GM18870 (cell line): ENCODE measurements around the gene PARD3B.
A peak's percentile ranks its signal among the peaks of the same experiment; 100 is the strongest.

Source experiments
- ATAC-seq: cut with Tn5 transposase; IDR thresholded peaks from one replicate; pipeline ENCODE4 v1.9.1; 2021; ENCODE audit warnings: moderate library complexity; ENCODE audit not compliant: unreplicated experiment

Gene PARD3B

DNA sequence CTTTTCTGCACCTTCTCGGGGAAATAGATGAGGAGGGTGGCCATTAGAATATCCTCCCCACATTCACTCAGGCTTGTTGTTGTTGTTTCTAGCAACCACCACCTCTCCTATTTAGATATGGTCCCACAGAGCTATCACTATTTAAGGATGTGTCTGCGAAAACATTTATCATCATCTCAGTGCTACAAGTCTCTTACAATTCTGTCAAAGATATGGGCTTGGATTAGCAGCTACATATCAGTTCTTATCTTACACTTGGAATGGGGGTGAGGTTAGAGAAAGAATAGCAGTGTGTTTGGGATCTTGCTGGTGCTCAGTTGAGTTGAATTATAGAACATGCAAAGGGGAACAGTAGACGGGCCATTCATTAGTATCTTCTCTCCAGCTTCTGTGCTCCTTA is 546.1 kb downstream of the PARD3B start:
- ATAC-seq: no peak

DNA sequence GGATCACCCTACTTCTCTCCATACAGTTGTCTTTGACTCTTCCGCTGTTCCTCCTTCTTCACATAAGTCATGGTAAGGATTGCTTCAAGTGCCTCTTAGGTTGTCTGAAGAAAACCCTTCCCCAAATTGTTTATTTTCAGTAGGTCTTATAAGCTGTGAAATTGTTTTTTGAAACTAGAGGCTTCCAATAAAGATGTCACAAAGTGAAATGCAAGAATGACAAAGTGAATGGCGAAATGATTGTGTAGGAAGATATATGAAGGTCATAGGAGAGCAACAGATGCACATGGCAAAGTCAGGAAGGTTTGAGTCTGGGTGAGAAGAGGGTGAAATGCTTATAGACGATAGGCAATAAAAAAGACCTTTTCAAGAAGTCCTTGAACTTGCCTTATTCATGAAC is 548.8 kb downstream of the PARD3B start:
- ATAC-seq: no peak

DNA sequence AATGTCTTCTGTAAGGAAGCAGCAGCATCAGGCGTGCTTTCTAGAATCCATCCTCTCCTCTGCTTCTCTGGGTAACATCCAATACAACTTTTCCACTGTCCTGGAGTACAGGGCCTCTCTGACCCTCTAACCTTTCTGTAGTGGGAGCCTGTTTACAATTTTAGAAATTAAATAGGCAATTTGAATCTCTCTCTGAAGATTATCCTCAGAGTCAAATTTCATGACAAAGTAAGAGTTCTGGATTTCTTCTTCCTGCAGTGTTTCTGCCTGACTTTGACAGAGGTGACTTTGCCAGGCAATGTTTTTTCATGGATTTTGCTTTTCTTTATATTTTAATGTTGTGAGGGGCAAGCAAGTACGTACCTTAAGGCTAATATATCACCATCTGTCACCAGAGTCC is 558.4 kb downstream of the PARD3B start:
- ATAC-seq: no peak

DNA sequence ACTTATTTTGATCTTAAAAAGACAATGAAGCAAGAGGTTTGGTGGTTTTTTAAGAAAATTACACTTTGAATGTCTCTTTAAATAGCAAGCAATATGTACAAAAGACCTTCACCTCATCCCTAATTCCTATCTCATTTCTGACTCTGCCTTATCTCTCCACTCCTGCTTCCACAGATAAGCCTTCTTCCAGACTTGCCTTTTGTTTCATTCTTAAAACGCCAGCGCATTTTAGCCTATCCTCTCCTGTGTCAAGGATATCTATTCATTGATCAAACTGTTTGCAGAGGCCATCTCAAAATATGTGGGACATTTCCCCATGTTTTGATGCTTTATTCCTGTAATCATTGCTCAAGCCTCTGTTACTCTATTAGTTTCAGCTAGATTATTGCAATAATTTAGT is 562.5 kb downstream of the PARD3B start:
- ATAC-seq: no peak

DNA sequence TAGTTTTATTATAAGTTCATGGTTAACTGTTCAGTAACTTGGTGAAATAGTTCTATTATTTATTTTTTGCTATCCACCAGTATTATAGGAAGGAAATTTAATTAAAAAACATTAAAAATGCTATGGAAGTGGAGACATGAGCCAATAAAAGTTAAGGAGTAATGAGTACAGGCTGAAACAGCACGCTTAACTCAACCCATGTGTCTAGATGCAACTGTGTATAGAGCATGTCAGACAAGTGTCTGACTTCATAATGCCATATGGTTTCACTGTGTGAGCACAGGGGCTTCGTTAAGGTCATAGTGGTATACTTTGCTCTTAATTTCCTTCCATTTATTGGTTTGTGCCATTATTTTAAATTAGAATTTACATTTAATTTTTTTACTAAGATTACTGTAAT is 570.2 kb downstream of the PARD3B start:
- ATAC-seq: no peak

DNA sequence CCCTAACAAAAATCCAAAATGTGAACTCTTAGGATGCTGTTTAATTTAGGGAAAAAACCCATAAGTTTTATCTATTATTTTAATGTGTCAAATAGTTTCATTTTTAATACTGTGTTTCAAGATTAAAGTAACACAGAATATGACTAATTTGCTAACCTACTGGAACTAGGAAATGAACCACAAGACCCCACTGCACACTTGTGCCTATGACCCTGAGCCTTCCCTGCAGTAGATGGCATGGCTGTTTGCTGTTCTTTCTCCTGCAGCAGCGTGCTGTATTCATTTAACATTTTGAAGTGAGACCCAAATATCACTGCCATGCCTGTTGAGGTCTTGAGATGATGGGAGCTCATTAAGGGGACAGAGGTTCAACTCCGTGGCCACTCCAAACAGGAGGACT is 571.9 kb downstream of the PARD3B start:
- no peak for ATAC-seq

DNA sequence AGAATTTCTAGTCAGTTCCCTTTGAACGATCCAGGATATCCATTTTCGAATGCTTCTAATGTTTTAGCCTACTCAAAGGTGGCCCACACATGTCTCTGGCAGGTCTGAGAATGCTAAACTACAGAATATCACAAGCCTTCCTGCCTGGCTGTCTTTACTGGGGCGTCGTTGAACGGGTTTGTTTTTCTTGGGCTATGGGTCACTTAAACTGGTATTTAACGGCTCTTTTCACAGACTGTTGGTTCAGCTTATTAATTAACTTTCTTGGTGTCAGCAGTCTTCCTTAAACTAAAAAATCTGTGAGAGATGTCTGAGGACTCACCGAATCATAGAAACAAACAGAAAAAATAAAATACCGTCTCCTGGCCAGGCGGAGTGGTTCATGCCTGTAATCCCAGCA is 573.9 kb downstream of the PARD3B start:
- no peak for ATAC-seq

DNA sequence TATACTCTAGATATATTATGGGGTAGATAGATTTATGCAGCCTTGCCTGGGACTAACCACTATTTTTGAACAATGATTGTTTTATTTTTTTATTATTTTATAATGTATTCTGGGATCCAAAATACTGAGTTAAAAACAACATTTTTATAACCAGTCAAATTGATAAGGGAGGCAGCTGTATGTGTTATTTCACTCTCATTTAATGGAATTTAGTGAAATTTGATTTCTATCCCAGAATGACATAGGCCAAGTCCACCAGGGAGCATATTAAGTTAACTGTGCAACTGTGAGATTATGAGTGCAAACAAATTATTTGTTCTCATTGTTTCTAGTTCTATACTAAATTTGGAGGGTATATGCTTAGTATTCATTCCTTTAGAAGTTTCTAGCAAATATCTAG is 583.5 kb downstream of the PARD3B start:
- ATAC-seq: no peak

DNA sequence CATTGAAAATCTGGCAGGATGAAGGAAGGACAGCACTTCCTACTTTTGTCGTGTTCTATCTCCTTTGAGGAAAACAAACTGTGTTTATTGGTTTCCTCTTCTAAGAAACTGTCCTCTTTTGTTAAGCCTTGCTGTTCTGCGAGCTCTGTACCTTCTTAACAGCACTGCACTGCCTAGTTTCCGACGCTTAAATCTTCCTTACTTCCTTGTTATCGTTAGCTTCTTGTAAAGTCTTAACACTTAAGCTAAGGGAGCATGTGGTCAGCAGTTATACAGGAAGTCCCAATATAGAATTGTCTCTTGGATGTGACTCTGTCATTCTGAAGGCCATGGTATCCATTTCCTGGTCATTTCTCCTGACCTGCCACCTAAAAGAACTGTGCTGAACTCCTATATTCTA is 584.3 kb downstream of the PARD3B start:
- ATAC-seq: no peak

DNA sequence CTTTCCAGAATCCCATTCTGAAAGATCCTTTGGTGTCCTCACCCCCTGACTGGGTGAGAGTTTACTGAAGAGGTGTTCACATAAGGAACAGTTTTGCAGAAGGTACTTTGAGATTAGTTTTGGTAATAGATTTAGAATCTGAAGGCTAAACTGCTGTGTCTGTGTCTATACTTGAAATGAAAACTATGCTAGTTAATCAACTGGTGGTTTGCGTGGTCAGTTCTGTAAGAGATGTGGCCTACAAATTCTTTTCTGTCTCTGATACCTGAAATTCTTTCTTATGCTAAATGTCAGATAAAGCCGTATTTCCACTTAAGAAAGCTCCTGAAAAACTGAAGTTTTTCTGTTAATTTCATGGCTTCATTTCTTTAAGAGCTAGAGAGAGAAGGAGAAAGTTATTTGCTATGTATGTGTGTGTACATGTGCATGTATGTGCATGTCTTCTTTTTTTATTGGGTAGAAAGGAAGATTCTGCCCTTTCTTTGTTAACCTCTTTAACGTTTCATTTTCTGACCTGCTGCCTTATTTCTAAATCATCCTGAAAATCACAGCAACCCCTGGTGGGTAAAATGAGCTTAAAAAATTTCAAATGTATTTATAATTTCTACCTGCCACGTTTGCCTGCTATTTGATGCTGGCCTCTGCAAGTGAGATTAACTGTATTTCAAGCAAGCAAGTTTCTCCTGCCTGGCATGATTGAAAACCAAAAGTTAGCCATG is 585.0 kb downstream of the PARD3B start:
- no peak for ATAC-seq

DNA sequence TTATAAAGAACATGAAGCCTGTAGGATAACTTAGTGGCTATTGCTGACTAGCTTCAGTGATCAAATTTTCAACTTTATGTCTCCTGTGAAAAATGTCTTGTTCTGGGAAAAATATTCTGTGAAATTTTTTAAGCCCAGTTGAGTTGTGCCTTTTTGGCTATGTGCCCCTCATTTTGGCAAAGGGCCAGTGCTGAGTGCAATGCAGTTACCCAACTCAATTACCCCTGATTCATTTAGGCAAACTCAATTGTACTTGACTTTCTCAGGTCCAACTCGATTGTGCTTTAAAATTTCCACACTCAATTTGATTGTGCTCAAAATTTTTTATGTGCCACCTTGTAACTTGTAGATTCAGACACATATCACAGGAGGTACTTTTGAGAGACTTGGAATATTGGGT is 588.3 kb downstream of the PARD3B start:
- no peak for ATAC-seq

DNA sequence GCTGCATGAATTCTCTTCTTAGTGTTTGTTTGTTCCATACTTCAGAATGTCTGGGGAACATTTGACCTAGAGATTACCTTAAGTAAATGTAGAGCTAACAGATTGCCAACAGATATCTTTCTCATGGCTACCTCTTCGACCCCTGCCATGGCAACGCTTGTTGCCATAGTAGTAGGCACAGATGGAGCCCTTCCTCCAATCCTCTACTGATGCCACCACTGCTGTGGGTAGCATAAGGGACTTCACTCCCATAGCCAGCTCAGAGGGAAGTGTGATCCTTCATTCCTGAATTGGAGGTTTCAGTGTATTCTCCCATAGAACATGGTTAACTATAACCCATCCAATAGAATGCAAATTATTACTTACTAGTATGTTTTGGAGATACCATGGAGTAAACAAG is 593.5 kb downstream of the PARD3B start:
- ATAC-seq: no peak

DNA sequence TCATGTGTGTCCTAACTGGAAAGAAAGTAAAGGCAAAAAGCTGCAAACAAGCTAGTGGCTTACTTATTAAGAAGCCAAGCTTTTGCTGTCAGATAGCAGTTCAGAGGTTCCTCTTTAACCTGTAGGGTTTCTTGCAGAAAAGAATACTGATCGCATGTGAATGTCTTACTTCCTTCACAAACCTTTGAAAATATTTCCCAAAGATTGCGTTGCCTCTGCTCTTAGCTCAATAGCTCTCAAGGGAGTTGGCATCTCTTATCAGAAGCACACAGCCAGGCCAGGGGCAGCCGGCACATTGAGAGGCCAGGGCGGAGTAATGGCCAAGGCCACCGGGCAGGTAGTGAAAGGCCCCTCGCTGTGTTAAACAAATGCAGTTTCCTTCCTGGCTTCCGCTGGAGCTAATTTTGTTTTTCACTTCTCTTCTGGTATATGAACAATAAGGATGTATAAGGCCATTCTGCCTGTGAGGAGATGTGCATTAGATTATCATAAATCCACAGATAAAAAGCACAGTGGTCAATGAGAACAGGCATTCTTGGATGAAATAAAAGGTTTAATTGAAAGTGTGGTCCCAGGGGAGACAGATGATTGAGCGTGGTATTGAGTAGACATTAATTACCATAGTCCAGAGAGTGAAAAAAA is 594.7 kb downstream of the PARD3B start:
- peak; percentile 42 for ATAC-seq

DNA sequence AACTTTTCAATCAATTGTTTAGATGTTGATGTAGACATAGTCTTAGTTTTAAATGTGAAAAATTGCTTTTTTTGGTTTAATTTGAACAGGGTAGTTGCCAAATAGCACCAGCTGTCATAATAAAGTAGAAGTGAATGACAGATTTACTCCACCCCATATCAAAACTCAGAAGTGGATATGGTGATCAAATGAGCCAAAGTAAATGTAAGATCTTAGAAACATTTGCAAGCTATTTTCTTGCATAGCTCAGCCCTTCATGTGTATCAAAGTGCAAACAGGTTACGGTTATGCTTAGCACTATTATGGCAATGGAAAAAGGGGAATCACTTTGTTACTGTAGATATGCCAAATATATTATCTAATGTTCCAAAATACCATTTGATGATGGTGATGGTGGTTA is 596.1 kb downstream of the PARD3B start:
- no peak for ATAC-seq

DNA sequence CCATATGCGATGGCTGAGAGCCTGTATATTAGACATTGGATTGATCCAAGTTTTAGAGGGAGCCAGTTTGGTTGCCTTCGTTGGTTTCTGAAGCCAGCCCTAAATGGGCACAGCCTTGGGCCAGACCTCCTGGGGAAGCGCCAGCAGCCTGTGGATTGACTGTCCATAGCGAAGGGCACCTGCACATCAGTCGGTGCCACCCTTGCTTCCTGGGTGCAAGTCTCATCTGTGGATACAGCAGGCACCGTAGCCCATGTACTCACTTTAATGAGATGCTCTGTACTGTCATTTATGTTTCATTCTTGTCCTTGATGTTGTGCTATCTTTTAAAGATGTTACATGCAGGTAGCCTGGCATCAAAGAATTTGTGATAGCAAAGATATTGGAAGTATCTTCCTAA is 600.6 kb downstream of the PARD3B start:
- ATAC-seq: no peak

DNA sequence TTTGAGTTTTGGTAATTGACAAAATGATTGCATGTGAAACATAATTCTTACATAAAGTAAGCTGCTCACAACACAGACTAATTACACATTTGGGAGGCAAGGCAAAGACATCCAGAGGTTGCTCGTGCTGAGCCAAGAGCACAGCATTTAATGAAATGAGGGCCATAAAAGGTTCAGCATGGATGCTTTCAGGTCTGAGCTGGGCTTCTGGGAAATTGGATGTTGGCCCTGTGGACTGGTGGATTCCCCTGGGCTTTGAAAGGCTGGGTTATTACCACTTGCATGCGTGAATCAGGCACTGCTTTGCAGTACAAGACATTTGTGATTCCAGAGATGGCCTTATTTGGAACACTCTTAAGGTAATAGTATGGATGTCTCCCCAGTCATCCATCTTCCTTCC is 603.5 kb downstream of the PARD3B start:
- ATAC-seq: no peak

DNA sequence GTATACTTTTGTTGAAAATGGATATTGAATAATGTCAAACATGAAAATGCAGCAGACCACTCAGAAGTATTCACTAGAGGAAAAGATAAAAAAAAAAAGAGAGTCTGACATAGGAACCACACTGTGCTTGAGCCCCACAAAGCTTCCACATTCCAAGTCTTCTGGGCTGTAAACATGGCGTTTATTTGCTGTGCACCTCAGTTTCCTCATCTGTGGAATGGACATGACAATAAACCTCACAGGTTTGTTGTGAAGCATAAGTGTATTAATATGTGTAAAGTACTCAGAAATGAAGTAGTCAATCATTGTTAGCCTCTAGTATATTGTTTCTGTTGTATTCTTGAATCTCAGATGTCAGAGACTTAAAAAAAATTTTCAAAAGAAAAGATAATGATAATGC is 611.2 kb downstream of the PARD3B start:
- ATAC-seq: no peak

DNA sequence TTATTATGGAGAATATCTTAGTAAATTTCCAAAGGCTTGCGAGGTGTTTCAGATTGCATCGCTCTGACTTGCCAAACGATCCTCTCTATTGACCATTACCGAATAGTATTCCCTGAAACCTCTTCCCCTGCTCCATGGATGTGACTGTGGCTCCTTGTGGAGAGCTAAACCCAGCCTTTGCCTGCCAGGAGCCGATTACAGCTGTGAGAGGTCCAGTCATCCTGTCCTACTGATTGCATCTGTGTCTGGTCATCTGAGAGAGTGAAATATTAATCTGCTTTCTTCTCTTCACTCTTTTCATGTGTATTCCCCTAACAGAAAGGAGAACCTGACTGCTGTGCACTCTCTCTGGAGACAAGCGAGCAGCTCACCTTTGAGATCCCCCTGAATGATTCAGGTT is 613.1 kb downstream of the PARD3B start:
- no peak for ATAC-seq

DNA sequence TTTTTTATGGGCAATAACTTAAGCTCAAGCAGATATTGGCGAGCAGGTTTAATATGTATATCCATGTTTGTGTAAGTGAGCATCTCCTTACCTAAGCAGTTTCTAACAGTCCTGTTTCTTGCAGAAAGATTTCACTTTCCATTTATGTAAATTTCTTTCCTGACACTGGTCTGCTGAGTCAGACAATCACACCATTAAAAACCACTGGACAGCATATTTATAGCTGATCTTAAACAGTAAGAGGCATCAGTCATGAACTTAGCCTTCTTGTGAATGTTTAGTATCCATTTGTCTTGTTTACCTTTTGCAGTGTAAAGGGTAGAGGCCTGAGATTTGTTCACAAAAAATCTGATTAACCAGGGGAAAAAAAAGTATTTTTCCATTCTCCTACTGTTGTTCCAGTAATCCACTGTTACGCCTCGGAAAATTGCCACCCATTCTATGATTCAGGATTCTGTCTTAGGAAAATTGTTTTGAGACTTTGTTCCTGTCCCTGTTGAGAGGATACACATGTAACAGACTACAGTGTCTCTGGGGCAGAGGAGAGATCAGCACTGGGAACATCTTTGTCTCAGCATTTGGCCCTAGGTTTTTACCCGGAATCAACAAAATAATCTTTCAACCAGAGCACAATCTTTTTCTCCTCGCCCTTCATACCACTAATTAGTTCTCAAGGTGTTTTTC is 616.0 kb downstream of the PARD3B start:
- no peak for ATAC-seq

DNA sequence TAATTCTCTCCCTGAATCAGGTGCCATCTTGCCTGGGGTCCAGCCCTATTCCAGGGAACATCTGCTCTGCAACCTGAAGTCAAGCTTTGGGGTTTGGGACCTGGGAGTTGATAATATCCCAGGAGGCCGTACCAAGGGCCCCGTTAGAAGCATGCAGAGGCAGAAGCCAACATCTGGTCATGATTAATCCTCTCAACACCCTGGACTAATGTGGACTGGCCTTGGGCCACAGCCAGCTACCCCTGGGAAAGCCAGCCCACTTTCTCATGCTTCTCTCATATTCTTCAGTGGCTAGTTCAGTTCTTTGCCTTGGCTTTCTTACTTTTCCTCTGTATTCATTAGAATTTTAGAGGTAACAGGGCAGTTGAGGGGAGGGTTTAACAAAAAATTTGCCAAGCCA is 621.5 kb downstream of the PARD3B start:
- ATAC-seq: no peak

DNA sequence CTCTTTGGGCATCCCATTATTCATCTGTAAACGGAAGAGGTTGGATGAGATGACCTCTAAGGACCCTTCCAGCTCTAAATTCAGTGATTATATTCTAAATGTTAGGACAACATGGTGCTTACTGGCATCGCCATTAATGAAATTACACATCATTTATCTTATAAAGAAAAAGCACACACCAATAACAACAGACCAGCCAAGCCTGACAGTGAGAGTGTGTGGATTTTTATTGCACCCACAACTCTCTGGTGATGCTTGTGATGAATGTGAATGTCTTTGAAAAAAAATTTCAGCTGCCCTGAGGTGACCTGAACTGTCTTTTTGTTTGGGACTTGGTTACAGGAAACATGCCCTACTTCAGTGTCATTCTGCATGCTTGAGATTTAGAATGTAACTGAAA is 623.7 kb downstream of the PARD3B start:
- no peak for ATAC-seq

DNA sequence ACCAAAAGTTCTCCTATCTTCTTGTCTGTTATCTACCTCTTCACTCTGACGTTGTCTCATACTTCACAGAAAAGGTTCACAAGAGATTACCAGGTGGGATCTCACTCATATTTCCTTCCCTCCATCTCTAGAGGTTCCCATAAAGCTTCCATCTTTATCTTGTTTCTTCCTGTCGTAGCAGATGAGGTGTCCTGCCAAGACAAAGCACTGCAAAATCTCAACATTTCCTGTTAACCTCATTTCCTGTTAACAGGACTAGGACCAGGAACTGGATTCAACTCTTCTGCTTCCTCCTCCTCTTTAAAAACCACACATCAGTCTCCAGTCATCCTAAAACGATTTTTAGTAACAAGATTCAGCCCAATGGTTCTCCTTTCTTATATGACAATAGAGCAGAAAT is 624.2 kb downstream of the PARD3B start:
- no peak for ATAC-seq
